ENCODE data around the gene ZNF76. TPM values are rescaled to one million over a fixed set of nuclear protein-coding genes. Genes with fewer than 3 reads are reported as not detected.

Gene ZNF76
- total RNA-seq, 2 experiments from 2014 or later = 31.0 to 59.5 TPM

- no peaks in the 10 kb centered on the region for H3K79me2 ChIP-seq (ENCODE audit: insufficient read depth, low read depth, low read length)
- DNase-seq (ENCODE audit: low spot score) = no peak
- H3K36me3 ChIP-seq (ENCODE audit: insufficient read depth, low read length) = no peaks in the 10 kb centered on the region
- TF ChIP-seq CTCF (conservative IDR thresholded peaks at IDR 0.05; ENCODE audit: low read length) (no peak), EZH2phosphoT487 (IDR thresholded peaks at IDR 0.05; ENCODE audit: borderline replicate concordance, low read depth, low read length) (no peak)
- ChIA-PET POLR2A (interaction anchor here (0.7 kb wide), 1 partner anchor 15 kb away, joined by 3 read pairs; no protein-coding TSS in a partner anchor), CTCF (ENCODE audit: unreplicated experiment) (no interaction called here)
- intact Hi-C loops (cut with micrococcal nuclease; ENCODE audit: unreplicated experiment) = no loop called here
- no peaks in the 10 kb centered on the region for H3K9me3 ChIP-seq (ENCODE audit: low read length)
- BruUV-seq (replicated peaks) = no TSS peak
- no peak overlapping the region for H3K4me2 ChIP-seq (ENCODE audit: low read length)
- H3K9me2 ChIP-seq (ENCODE audit: insufficient read depth, low read length) = no peaks in the 10 kb centered on the region
- H3K4me1 ChIP-seq (ENCODE audit: insufficient read depth, low read length, poor library complexity, severe bottlenecking) = no peaks in the 10 kb centered on the region
- H3K4me3 ChIP-seq (ENCODE audit: low read depth, low read length, poor library complexity, severe bottlenecking) = no peak overlapping the region
- H3K27ac ChIP-seq (ENCODE audit: low read depth, low read length, poor library complexity, severe bottlenecking) = no peak overlapping the region
- H4K20me1 ChIP-seq (ENCODE audit: insufficient read depth, low read length) = no peaks in the 10 kb centered on the region; the same call in 1 of the 2 replicates
- no peak overlapping the region for H2AFZ ChIP-seq (ENCODE audit: low read length)
Measured at GRCh38 chr6:35219683-35220326, 39.7 kb upstream of the ZNF76 start.

- no peak overlapping the region for H3K4me2 ChIP-seq (ENCODE audit: low read length)
- intact Hi-C loops (cut with micrococcal nuclease; ENCODE audit: unreplicated experiment) = no loop called here
- DNase-seq (ENCODE audit: low spot score) = no peak
- no peaks in the 10 kb centered on the region for H3K9me3 ChIP-seq (ENCODE audit: low read length)
- ChIA-PET POLR2A (interaction anchor here (0.7 kb wide), 1 partner anchor 15 kb away, joined by 3 read pairs; no protein-coding TSS in a partner anchor), CTCF (ENCODE audit: unreplicated experiment) (no interaction called here)
- BruUV-seq (replicated peaks) = no TSS peak
- no peaks in the 10 kb centered on the region for H3K36me3 ChIP-seq (ENCODE audit: insufficient read depth, low read length)
- H3K4me1 ChIP-seq (ENCODE audit: insufficient read depth, low read length, poor library complexity, severe bottlenecking) = no peaks in the 10 kb centered on the region
- no peaks in the 10 kb centered on the region for H3K9me2 ChIP-seq (ENCODE audit: insufficient read depth, low read length)
- H3K4me3 ChIP-seq (ENCODE audit: low read depth, low read length, poor library complexity, severe bottlenecking) = no peak overlapping the region
- TF ChIP-seq EZH2phosphoT487 (IDR thresholded peaks at IDR 0.05; ENCODE audit: borderline replicate concordance, low read depth, low read length) = no peak
- TF ChIP-seq CTCF (conservative IDR thresholded peaks at IDR 0.05; ENCODE audit: low read length) = no peak
- no peaks in the 10 kb centered on the region for H3K79me2 ChIP-seq (ENCODE audit: insufficient read depth, low read depth, low read length)
- no peak overlapping the region for H2AFZ ChIP-seq (ENCODE audit: low read length)
- H3K27ac ChIP-seq (ENCODE audit: low read depth, low read length, poor library complexity, severe bottlenecking) = no peak overlapping the region
- no peaks in the 10 kb centered on the region; the same call in 1 of the 2 replicates for H4K20me1 ChIP-seq (ENCODE audit: insufficient read depth, low read length)
Measured at GRCh38 chr6:35220711-35221110, 38.8 kb upstream of the ZNF76 start.

- BruUV-seq (replicated peaks) = no TSS peak
- intact Hi-C loops (cut with micrococcal nuclease; ENCODE audit: unreplicated experiment) = no loop called here
- H2AFZ ChIP-seq (ENCODE audit: low read length) = no peak overlapping the region
- H3K27ac ChIP-seq (ENCODE audit: low read depth, low read length, poor library complexity, severe bottlenecking) = no peak overlapping the region
- no peaks in the 10 kb centered on the region for H3K79me2 ChIP-seq (ENCODE audit: insufficient read depth, low read depth, low read length)
- no peak for TF ChIP-seq EZH2phosphoT487 (IDR thresholded peaks at IDR 0.05; ENCODE audit: borderline replicate concordance, low read depth, low read length)
- TF ChIP-seq CTCF (conservative IDR thresholded peaks at IDR 0.05; ENCODE audit: low read length) = no peak
- ChIA-PET POLR2A (no interaction called here), CTCF (ENCODE audit: unreplicated experiment) (no interaction called here)
- no peaks in the 10 kb centered on the region for H3K9me2 ChIP-seq (ENCODE audit: insufficient read depth, low read length)
- H3K9me3 ChIP-seq (ENCODE audit: low read length) = no peaks in the 10 kb centered on the region
- no peaks in the 10 kb centered on the region; the same call in 1 of the 2 replicates for H4K20me1 ChIP-seq (ENCODE audit: insufficient read depth, low read length)
- H3K4me2 ChIP-seq (ENCODE audit: low read length) = no peak overlapping the region
- H3K4me1 ChIP-seq (ENCODE audit: insufficient read depth, low read length, poor library complexity, severe bottlenecking) = no peaks in the 10 kb centered on the region
- H3K4me3 ChIP-seq (ENCODE audit: low read depth, low read length, poor library complexity, severe bottlenecking) = no peak overlapping the region
- no peak for DNase-seq (ENCODE audit: low spot score)
- H3K36me3 ChIP-seq (ENCODE audit: insufficient read depth, low read length) = no peaks in the 10 kb centered on the region
Measured at GRCh38 chr6:35223396-35223795, 36.1 kb upstream of the ZNF76 start.

Measured in OCI-LY7 (cell line).